Stimulated activated CD8-positive, alpha-beta memory T cell treated with anti-CD3 and anti-CD28 coated beads, Interleukin-15, amount 100 ng/mL, for 4 hours (primary cell): ENCODE measurements around the gene FLT1.

Experiments
- DNase-seq, 2 donors: peaks; one replicate each; pipeline ENCODE4 v3.0.0-alpha.2; 2020; ENCODE audit warnings: low read depth in 2 of 2

The FLT1 gene

GRCh38 chr13:28528848-28529247, 33.9 kb upstream of the FLT1 start:
- DNase-seq: no peak

DNA sequence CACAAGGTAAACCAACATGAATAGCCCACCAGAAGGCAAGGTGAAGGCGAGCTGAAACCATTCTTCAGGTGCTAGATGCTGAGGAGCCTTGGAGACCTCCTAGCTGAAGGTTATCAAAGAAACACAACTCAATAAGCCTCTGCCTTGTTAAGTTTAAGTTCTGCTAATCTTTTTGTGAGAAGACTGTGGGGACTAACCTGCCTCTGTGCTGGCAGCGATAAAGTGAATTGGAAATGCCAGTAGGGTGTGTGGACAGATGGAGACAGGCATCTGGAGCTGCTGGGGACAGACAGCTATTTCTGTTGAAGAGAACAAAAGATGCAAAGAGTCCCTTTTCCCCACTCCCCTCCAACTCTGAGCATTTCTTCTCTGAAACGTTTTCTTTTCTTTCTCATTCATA, 33.5 kb upstream of the FLT1 start:
- no peak for DNase-seq

DNA sequence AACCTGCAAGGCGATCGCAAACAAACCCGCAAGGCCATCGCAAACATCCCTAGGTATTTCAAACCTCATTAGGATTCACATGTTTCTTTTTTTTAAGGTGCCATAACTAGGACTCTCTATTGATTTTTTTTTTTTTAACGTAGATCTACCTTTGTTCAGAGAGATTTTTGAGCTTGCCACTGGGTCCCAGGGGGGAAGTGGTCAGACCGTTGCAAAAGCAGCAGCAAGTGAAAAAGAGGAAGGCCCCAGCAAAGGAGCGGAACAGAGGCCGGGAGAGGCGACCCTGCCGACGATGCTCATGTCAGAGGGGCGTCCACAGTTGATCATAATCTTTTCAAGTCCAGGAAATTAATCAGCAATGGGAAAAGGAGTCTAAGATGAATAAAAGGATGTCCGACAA, 32.7 kb upstream of the FLT1 start:
- DNase-seq: no peak

- no peak for DNase-seq
Observed at GRCh38 chr13:28526876-28527275, 31.9 kb upstream of the FLT1 start.

DNA sequence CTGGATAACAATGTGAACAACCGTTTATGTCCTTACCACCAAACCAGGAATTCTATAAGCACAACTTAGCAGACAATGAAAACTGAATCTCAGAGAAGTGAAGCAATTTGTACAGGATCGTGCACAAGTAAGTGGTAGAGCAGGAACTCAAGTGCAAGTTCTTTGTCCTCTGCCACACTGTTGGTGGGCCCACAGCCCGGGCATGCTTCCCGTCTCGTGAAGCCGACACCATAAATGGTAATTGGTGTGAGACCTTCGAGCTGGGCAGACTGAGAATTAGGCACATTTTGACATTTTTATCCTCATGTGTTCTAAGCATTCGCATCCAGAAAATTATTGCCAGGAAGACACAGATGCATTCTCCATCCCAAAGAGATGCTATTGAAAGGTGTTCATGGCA, 27.9 kb upstream of the FLT1 start:
- DNase-seq: no peak

DNA sequence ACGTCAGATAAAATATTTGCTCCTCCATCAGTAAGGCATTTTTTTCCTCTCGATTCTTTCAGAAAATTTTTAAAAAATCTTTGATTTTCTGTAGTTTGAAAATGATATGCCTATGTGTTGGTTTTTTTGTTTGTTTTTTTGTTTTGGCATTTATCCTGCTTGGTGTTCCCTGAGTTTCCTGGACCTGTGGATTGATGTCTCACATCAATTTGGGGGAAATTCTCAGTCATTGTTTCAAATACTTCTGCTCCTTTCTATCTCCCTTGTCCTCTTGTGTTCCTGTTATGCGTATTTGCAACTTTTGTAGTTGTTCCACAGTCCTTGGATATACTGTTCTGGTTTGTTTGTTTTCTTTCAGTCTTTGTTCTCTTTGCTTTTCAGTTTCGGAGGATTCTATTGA, 18.8 kb upstream of the FLT1 start:
- no peak for DNase-seq

- no peak for DNase-seq
Observed at GRCh38 chr13:28510542-28510941, 15.6 kb upstream of the FLT1 start.

DNA sequence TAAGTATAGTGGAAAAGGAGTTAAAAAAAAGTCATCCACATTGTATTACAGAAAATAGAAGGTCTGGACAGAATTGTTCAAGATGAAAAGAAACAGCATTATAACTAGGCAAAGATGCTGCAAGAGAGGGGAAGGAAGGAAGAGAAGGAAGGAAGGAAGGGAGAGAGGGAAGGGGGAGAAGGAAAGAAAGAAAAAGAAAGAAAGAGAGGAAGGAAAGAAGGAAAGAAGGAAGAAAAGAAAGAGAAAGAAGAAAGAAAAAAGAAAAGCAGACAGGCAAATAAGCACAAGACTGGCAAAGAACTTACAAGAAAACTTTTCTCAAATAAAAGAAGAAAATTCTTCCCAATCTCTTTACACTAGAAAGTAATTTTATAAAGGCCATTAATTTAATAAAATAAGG, 15.1 kb upstream of the FLT1 start:
- no peak for DNase-seq

- no peak for DNase-seq
Observed at GRCh38 chr13:28505543-28506135, 10.7 kb upstream of the FLT1 start.

GRCh38 chr13:28503182-28503967, 8.4 kb upstream of the FLT1 start:
- DNase-seq: no peak

- DNase-seq: no peak
Observed at GRCh38 chr13:28501547-28501946, 6.6 kb upstream of the FLT1 start.

DNA sequence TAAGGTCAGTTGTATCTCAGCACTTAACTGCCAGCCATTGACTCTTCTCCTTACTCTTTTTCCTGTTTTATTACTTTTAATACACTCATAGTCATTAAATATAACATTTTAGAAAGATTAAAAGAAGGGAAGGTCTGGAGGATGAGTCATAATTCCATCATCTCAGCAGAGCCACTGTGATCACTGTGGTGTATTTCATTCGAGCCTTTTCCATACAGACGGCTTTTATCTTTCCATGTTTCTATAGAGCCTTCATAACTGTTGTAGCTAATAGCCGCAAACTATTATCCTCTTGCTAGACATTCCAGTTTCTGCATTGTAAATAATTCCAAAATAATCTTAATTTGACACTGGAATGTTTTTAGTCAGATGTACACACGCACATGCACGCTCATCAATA, 4.7 kb upstream of the FLT1 start:
- no peak for DNase-seq

DNA sequence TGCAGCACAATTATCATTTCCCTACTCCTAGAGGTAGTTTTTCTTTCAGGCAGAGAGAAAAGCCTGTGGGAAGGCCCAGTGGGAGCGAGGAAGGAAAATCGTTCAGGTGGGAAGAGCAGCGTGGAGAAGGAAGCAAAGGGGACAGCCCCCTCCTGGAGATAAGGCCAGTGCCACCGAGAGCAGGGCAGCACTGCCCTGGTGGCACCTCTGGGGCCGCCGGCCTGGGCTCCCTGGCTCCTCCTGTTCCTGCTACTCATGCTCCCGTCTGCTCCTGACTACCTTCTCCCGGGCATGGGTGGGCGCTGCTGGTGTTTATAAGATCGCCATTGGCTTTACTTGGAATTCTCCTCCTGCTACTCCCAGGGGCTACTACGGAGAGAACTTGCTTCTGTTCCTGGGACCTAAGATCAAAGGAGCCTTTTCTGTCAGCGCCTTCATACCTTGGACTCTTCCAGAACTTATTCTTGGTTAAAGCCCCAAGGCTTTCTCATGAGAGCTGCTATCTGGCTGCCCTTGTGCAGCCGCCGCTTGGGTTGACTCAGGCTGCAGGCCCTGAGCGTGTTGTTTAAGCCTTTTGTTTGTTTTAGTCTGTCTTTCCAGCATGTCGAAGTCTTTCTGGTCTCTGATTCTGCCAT, 3.7 kb upstream of the FLT1 start:
- no peak for DNase-seq

DNA sequence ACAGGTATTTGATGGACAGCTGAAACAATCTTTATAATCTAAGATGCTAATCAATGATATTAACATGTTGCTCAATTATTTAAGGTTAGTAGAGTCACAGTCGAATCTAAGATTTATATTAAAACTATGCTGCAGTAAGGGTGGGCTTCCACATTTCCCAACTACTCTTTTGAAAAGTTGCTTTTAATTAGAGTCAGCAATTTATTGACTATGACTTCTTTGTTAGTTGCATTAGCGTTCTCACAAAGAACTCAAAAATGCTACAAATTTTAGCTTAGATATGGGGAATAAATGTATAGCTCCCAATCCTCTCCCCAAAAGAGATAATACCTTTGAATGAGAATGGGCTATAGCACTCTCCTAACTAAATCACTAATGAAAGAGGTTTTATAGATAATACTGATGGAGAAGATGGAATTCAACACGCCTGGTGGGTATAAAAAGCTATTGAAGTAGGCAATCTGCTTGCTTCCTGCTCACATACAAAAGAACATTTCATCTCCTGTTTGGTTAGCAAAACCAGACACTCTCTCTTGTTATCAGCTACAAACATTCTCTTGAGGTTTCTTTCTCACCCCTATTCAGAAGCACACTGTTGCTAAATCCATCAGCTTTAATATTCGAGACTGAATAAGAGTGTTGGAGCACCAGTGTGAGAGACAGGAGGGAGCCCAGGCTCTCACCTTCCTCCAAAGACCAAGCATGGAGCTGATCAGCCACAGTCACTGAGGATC, 2.4 kb upstream of the FLT1 start:
- DNase-seq: no peak

GRCh38 chr13:28496188-28496564, 1.2 kb upstream of the FLT1 start:
- DNase-seq: no peak

DNA sequence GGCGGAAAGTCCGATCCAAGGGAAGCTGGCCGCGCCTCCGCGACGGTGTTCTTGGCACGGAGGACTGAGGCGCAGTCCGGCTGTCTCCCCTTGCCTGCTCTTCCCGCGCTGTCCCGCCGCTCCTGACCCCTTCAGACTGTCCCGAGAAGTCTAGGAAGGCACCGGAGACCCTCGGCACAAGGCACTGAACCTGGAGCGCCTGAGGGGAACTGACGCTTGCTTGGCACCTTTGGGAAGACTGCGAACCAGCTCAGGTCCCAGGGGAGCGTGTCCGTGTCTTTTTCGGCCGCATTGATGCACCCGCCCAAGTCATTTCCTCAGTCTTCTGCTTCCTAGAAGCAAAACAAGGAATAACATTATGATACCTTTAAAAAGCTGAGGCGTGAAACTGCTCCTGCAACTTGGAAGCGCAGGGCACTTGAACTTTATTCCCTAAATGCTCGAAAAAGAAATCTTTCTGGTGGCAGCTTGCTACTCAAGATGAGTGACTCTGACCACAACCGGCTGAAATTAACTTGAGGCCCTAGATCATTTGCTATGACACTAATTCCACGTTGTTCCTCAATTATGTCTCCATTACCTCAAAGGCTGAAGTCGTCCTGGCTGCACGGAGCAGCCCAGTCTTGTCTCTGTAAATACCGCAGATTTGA, 735 bp upstream of the FLT1 start:
- DNase-seq: no peak

DNA sequence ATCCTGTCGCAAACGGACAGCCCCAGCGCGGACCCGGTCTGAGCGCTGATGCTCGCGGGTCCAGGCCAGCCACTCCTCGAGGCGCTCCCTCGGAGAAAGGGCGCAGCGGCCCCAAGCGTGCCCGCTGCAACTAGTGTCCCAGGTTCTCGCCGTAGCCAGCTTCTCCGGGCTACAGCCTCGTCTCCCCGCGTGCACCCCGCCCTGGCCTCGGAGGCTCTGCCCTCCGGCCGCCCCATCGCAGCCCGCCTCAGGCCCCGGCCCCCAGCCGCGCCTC, 487 bp downstream of the FLT1 start:
- DNase-seq: no peak

GRCh38 chr13:28493740-28494503, 1.0 kb downstream of the FLT1 start:
- no peak for DNase-seq

DNA sequence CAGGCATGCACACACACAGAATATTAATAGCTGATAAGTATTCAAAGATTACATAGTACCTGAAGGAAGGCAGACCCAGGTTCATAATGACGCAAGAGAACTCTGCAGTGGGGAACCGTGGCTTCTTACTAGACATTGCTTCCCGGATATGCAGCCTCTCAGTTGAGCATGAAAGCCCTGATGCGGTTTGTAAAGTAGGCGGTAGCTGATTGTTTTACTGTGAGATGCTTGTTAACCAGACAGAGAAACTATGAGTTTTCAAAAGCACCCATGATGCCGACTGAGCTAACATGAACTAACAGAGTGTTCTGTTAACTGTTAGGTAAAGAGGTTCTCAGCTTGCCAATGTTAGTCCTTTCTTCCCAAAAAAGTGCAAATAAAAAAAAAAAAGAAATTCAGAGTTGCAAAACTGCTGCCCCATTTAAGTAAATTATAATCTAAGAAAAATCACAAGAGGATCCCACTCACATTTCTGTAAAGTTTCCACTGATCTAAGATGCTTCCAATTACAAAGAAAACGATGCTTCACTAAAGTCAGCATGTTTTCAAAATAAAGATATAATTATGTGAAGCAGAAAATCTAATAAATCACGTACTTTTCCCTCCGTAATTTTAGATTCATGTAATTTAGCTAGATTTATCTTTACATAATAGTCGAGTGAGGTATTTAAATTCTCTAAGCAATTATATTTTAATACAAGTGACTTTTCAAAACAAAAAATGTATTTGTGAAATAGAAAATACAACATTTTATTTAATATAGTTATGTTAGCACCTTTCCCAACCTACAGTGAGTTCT, 2.2 kb downstream of the FLT1 start:
- peak in 1 of 2 donors; percentile 22 for DNase-seq

DNA sequence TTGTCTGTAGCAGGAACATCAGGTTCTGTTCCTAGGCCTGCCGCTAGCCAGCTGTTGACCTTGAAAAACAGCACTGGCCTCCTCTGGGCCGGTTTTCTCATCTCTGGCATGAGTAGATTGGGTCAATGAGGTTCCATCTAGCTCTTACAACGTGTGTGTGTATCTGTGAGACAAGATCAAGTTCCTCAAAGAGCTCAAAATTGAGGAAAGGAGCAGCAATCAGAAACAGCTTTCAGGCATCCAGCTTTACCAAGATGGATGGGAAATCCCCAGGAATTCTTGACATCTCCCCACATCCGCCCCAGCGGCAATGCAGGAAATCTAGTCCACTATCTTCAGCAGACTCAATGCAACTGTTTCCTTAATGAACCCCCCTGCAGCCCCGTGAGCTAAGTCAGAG, 4.9 kb downstream of the FLT1 start:
- DNase-seq: no peak

DNA sequence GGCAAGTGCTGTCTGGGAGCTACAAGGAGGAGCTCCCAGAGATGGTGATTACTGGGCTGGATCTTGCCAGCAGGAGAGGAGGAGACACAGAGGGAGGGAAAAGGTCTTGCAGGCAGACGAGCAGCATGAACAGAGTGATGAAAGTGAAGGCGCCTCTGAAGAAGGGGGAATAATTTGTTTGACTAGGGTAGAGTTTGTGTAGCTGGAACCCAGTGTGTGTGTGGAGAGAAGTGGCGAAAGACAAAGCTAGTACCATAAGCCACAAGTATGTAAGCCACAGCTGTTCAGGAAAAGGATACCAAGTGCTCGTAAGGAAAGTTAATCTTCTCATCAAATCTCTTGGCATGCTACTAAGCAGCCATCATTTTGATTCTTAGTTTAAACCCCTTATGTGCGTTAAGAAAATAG, 5.4 kb downstream of the FLT1 start:
- no peak for DNase-seq
